C4-2B (cell line): Measurements from ENCODE around the gene SLC35F3.
"Not testable (repeated sequence)": the region's sequence is repeated elsewhere in the genome, so short reads cannot be mapped to it uniquely, and the experiment has no call there.

Experiments used
- H3K27ac ChIP-seq: fragments of 450-650 bp; 2 replicates; pipeline ENCODE4 v1.5.1; 2017
- ZFX ChIP-seq: fragments of 450-650 bp; IDR thresholded peaks from 2 replicates; pipeline ENCODE4 v1.6.1; 2017
- TF ChIP-seq, protein P1 (sequence below): fragments of 450-650 bp; conservative IDR thresholded peaks from 2 replicates; pipeline ENCODE4 v1.5.1; 2017; ENCODE audit warnings: mild to moderate bottlenecking

SLC35F3 gene

DNA sequence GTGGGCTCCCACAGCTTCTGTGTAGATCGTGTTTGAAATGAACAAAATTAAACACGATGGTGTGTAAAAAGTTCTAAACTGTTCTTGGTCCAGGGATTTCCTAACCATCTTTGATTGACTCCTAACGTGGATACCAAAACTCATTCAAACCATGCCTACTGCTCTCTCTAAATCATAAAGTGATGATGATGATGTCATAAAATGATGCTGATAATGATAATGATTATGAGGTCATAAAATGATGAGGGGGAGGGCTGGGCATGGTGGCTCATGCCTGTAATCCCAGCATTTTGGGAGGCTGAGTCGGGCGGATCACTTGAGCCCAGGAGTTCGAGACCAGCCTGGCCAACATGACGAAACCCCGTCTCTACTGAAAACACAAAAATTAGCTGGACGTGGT is 335.5 kb downstream of the SLC35F3 start:
- no peak overlapping the region for H3K27ac ChIP-seq
- TF ChIP-seq ZFX = no peak
- TF ChIP-seq, protein P1, sequence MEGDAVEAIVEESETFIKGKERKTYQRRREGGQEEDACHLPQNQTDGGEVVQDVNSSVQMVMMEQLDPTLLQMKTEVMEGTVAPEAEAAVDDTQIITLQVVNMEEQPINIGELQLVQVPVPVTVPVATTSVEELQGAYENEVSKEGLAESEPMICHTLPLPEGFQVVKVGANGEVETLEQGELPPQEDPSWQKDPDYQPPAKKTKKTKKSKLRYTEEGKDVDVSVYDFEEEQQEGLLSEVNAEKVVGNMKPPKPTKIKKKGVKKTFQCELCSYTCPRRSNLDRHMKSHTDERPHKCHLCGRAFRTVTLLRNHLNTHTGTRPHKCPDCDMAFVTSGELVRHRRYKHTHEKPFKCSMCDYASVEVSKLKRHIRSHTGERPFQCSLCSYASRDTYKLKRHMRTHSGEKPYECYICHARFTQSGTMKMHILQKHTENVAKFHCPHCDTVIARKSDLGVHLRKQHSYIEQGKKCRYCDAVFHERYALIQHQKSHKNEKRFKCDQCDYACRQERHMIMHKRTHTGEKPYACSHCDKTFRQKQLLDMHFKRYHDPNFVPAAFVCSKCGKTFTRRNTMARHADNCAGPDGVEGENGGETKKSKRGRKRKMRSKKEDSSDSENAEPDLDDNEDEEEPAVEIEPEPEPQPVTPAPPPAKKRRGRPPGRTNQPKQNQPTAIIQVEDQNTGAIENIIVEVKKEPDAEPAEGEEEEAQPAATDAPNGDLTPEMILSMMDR = no peak

DNA sequence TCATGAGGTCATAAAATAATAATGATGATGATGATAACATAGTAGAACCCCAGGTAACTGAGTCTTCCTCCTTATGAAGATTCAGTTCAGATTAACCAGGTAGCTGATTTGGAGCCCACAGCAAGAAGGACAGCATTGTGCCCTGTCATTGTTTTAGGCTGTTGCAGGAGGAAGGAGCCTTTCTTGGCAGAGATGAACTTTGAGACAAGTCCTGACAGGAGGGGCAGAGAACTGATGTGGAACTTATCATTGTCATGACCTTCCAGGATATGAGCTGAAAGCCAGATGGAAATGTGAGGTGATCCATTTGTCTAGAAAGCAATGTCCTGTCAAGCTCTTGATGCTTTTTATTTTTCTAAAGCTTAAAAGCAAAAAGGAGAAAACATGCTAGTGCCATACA is 336.2 kb downstream of the SLC35F3 start:
- no peak for TF ChIP-seq ZFX
- TF ChIP-seq, protein P1 = no peak
- no peak overlapping the region for H3K27ac ChIP-seq

DNA sequence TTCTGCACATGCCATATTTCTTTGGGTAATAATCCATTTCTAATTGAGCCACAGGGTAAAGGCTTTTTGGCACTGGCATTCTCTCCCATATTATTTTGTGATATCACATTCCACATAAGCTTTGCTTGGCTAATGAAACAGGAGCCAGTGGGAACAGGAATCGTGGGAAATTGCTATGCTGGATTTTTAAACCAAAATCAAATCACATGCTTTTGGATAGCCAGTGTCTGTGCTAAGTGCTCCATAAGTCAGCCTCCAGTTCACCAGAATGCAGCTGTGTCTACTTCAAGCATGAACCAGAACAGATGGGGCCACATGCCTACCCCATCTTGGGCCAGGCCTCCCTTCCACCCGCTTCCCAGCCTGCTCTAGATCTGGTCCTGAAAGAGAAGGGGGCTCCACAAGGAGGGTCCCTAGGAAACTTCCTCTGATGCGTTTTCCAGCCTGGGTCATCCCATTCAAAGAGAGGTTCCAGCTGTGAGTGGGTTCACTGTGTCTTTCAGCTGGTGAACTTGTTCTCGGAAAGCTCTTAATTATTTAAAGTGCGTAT is 337.5 kb downstream of the SLC35F3 start:
- TF ChIP-seq ZFX = no peak
- TF ChIP-seq, protein P1 = no peak
- no peak overlapping the region for H3K27ac ChIP-seq

DNA sequence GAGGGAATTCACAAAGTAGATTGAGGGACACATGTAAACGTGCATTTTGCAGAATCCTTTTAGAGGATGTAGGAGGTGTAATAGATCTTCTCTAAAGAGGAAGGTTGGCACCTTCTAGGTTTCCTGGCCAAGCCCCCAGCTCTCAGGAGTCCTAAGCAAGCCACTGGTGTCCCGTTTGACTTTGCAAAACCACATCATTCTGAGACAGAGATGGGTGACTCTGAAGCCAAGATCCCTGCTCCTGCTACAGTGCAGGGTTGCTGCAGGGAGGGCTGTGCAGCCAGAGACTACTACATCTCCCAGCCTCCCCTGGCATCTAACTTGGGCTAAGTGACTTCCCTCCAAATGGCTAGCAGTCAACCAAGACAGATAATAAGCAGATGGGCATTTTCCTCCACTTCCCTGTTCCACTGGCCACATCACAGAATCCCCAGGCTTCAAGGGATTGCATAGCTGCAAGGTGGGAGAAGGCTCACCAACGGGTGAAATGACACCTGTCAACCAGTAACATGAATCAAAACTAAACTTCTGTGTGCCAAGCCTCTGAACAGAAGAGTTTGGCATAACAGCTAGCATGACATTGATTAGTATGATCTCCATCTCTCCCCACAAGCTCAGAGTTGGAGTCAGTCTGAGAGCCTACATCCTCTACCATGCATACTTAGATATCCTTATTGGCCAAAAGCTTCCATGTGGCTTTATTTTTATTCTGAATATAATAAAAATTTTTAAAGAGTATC is 339.2 kb downstream of the SLC35F3 start:
- TF ChIP-seq, protein P1 = no peak
- no peak for TF ChIP-seq ZFX

DNA sequence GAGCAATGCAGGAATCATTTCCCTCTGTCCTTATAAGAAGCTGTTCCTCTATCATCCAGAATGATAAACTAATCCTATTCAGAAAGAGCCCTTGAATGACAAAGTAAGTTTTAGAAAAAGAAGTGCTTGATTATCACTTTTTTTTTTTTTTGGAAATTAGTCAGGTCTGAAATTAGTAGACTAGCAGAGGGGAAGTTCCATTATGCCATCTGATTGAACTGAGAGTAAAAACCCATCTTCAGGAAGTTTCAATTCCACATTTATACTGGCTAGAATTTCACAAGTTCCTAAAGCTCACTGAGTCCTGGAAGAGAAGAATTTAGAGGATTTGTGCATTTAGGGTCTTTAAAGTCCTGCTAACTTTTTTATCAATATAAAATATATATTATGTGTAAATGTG is 340.0 kb downstream of the SLC35F3 start:
- no peak overlapping the region for H3K27ac ChIP-seq
- TF ChIP-seq ZFX = no peak
- TF ChIP-seq, protein P1 = no peak

More for the DNA sequence above, 339.2 kb downstream of the SLC35F3 start:
- H3K27ac ChIP-seq = no peak overlapping the region

DNA sequence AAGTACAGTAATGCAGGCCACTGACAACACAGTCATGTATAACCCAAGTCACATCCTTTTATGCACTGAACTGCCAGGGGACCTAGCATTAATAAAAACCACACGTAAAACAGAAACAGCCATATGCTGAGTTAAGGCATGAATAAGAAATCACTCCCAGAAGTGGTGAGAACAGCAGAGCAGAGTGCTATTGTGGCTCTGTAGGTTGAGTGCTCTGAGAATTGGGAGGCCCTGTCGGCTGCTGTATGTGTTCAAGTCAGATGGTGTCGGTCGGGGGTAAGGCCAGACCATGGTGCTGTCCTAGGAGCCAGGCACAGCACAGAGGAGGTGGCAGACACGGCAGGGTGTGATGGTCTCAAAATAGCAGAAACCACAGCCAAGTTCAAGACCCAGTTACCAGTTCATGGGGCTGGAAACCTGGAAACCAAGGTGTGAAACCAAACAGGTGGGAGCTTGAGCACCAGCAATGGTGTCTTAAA is 342.2 kb downstream of the SLC35F3 start:
- TF ChIP-seq ZFX = no peak
- TF ChIP-seq, protein P1 = no peak
- no peak overlapping the region for H3K27ac ChIP-seq

DNA sequence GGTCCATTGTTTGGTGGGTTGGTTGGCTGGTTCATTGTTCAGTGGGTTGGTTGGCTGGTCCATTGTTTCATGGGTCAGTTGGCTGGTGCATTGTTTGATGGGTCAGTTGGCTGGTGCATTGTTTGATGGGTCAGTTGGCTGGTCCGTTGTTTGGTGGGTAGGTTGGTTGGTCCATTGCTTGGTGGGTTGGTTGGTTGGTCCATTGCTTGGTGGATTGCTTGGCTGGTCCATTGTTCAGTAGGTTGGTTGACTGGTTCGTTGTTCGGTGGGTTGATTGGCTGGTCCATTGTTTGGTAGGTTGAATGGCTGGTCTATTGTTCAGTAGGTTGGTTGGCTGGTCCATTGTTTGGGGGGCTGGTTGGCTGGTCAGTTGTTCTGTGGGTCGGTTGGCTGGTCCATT is 343.3 kb downstream of the SLC35F3 start:
- H3K27ac ChIP-seq = not testable (repeated sequence)

DNA sequence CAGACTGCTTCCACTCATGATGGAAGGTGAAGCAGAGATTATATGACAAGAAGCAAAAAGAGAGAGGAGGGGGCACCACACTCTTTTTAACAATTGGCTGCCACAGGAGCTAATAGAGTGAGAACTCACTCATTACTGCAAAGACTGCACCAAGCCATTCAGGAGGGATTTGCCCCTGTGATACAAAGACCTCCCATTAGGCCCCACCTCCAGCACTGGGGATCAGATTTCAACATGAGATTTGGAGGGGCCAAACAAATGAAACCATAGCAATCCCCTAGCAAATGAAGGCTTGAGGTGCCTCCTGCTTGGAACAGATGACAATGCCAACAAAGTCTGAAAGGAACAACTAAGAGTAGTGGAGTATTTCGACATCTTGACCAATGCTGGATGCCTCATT is 346.3 kb downstream of the SLC35F3 start:
- TF ChIP-seq, protein P1 = no peak
- no peak for TF ChIP-seq ZFX
- no peak overlapping the region for H3K27ac ChIP-seq
